ENCODE results near the gene HDAC4.

The HDAC4 gene

GRCh38 chr2:239387811-239388210 lies 13.0 kb downstream of the HDAC4 start:
- Mint-ChIP-seq H3K27me3 (ENCODE audit: low read depth) (no peaks in the 10 kb centered on the region), H3K9me3 (no peaks in the 10 kb centered on the region), H3K36me3 (ENCODE audit: low read depth) (peaks cover 7% of the 10 kb centered on the region), H3K4me3 (no peak overlapping the region), H3K27ac (no peak overlapping the region), H3K4me1 (ENCODE audit: low read depth) (peaks cover 4% of the 10 kb centered on the region)
- DNase-seq (ENCODE audit: low spot score) = no peak

GRCh38 chr2:239386872-239387445 lies 13.9 kb downstream of the HDAC4 start:
- Mint-ChIP-seq H3K9me3 (no peaks in the 10 kb centered on the region), H3K27me3 (ENCODE audit: low read depth) (no peaks in the 10 kb centered on the region), H3K36me3 (ENCODE audit: low read depth) (peaks cover 7% of the 10 kb centered on the region), H3K4me1 (ENCODE audit: low read depth) (peaks cover 4% of the 10 kb centered on the region), H3K27ac (peak overlapping the region; percentile 6), H3K4me3 (no peak overlapping the region)
- no peak for DNase-seq (ENCODE audit: low spot score)

- Mint-ChIP-seq H3K36me3 (ENCODE audit: low read depth) (peaks cover 7% of the 10 kb centered on the region), H3K27me3 (ENCODE audit: low read depth) (no peaks in the 10 kb centered on the region), H3K4me3 (no peak overlapping the region), H3K4me1 (ENCODE audit: low read depth) (peaks cover 13% of the 10 kb centered on the region), H3K9me3 (no peaks in the 10 kb centered on the region), H3K27ac (no peak overlapping the region)
- DNase-seq (ENCODE audit: low spot score) = no peak
Observed at GRCh38 chr2:239386001-239386670, 14.7 kb downstream of the HDAC4 start.

GRCh38 chr2:239385096-239386000 lies 15.5 kb downstream of the HDAC4 start:
- Mint-ChIP-seq H3K36me3 (ENCODE audit: low read depth) (peaks cover 10% of the 10 kb centered on the region), H3K4me3 (no peak overlapping the region), H3K27me3 (ENCODE audit: low read depth) (no peaks in the 10 kb centered on the region), H3K27ac (no peak overlapping the region), H3K9me3 (no peaks in the 10 kb centered on the region), H3K4me1 (ENCODE audit: low read depth) (peaks cover 19% of the 10 kb centered on the region)
- DNase-seq (ENCODE audit: low spot score) = no peak

- H3K4me3 Mint-ChIP-seq = no peak overlapping the region
- no peaks in the 10 kb centered on the region for H3K9me3 Mint-ChIP-seq
- H3K27ac Mint-ChIP-seq = no peak overlapping the region
- no peak for DNase-seq (ENCODE audit: low spot score)
- H3K36me3 Mint-ChIP-seq (ENCODE audit: low read depth) = peaks cover 3% of the 10 kb centered on the region
- peaks cover 26% of the 10 kb centered on the region for H3K4me1 Mint-ChIP-seq (ENCODE audit: low read depth)
- H3K27me3 Mint-ChIP-seq (ENCODE audit: low read depth) = no peaks in the 10 kb centered on the region
Observed at GRCh38 chr2:239383759-239384156, 17.1 kb downstream of the HDAC4 start.

GRCh38 chr2:239383036-239383758 lies 17.6 kb downstream of the HDAC4 start:
- H3K9me3 Mint-ChIP-seq = no peaks in the 10 kb centered on the region
- H3K27me3 Mint-ChIP-seq (ENCODE audit: low read depth) = no peaks in the 10 kb centered on the region
- H3K4me1 Mint-ChIP-seq (ENCODE audit: low read depth) = peaks cover 26% of the 10 kb centered on the region
- H3K36me3 Mint-ChIP-seq (ENCODE audit: low read depth) = peaks cover 3% of the 10 kb centered on the region
- peak overlapping the region; percentile 23 for H3K27ac Mint-ChIP-seq
- H3K4me3 Mint-ChIP-seq = no peak overlapping the region
- no peak for DNase-seq (ENCODE audit: low spot score)

- no peaks in the 10 kb centered on the region for H3K9me3 Mint-ChIP-seq
- H3K4me3 Mint-ChIP-seq = no peak overlapping the region
- DNase-seq (ENCODE audit: low spot score) = no peak
- H3K36me3 Mint-ChIP-seq (ENCODE audit: low read depth) = peaks cover 3% of the 10 kb centered on the region
- no peaks in the 10 kb centered on the region for H3K27me3 Mint-ChIP-seq (ENCODE audit: low read depth)
- no peak overlapping the region for H3K27ac Mint-ChIP-seq
- H3K4me1 Mint-ChIP-seq (ENCODE audit: low read depth) = peaks cover 26% of the 10 kb centered on the region
Observed at GRCh38 chr2:239382384-239382880, 18.4 kb downstream of the HDAC4 start.

- H3K36me3 Mint-ChIP-seq (ENCODE audit: low read depth) = peaks cover 3% of the 10 kb centered on the region
- DNase-seq (ENCODE audit: low spot score) = peak; percentile 48
- peak overlapping the region; percentile 79 for H3K4me3 Mint-ChIP-seq
- H3K9me3 Mint-ChIP-seq = no peaks in the 10 kb centered on the region
- peak overlapping the region; percentile 90 for H3K27ac Mint-ChIP-seq
- no peaks in the 10 kb centered on the region for H3K27me3 Mint-ChIP-seq (ENCODE audit: low read depth)
- H3K4me1 Mint-ChIP-seq (ENCODE audit: low read depth) = peaks cover 26% of the 10 kb centered on the region
Observed at GRCh38 chr2:239381709-239382134, 19.1 kb downstream of the HDAC4 start.

GRCh38 chr2:239380831-239381708 lies 19.8 kb downstream of the HDAC4 start:
- DNase-seq (ENCODE audit: low spot score) = peak; percentile 75
- Mint-ChIP-seq H3K9me3 (no peaks in the 10 kb centered on the region), H3K36me3 (ENCODE audit: low read depth) (peaks cover 3% of the 10 kb centered on the region), H3K27ac (peak overlapping the region; percentile 90), H3K4me3 (peak overlapping the region; percentile 79), H3K27me3 (ENCODE audit: low read depth) (no peaks in the 10 kb centered on the region), H3K4me1 (ENCODE audit: low read depth) (peaks cover 24% of the 10 kb centered on the region)

GRCh38 chr2:239379641-239380170 lies 21.1 kb downstream of the HDAC4 start:
- Mint-ChIP-seq H3K4me3 (no peak overlapping the region), H3K27ac (peak overlapping the region; percentile 52), H3K4me1 (ENCODE audit: low read depth) (peaks cover 21% of the 10 kb centered on the region), H3K36me3 (ENCODE audit: low read depth) (peaks cover 3% of the 10 kb centered on the region), H3K27me3 (ENCODE audit: low read depth) (no peaks in the 10 kb centered on the region), H3K9me3 (no peaks in the 10 kb centered on the region)
- DNase-seq (ENCODE audit: low spot score) = no peak

- no peak overlapping the region for H3K27ac Mint-ChIP-seq
- H3K4me3 Mint-ChIP-seq = no peak overlapping the region
- H3K9me3 Mint-ChIP-seq = no peaks in the 10 kb centered on the region
- no peak for DNase-seq (ENCODE audit: low spot score)
- peaks cover 21% of the 10 kb centered on the region for H3K4me1 Mint-ChIP-seq (ENCODE audit: low read depth)
- no peaks in the 10 kb centered on the region for H3K27me3 Mint-ChIP-seq (ENCODE audit: low read depth)
- peaks cover 3% of the 10 kb centered on the region for H3K36me3 Mint-ChIP-seq (ENCODE audit: low read depth)
Observed at GRCh38 chr2:239378918-239379640, 21.7 kb downstream of the HDAC4 start.
